Heart right ventricle (tissue), 16 donors: ENCODE data around the gene CXCL11. TPM values are rescaled to one million over a fixed set of nuclear protein-coding genes. Genes with fewer than 3 reads are reported as not detected.

Experiments used
- ATAC-seq, 8 donors: fragments of 200-7000 bp; cut with Tn5 transposase; one replicate each; pipeline ENCODE4 v1.9.1; 2020; ENCODE audit warnings: mild to moderate bottlenecking in 8 of 8, moderate library complexity in 8 of 8, moderate number of reproducible peaks in 1 of 8
- DNase-seq, 2 donors: peaks; one replicate each; pipeline ENCODE4 v3.0.0-alpha.2; 2020
- H3K27ac ChIP-seq, 10 donors: fragments of 200-600 bp; sonication (generic) in 2 of 10; one replicate each; pipeline versions ENCODE4 v1.5.0 to v1.8.0; 2020 to 2022; ENCODE audit warnings: mild to moderate bottlenecking in 3 of 10
- H3K27me3 ChIP-seq, 7 donors: fragments of 200-600 bp; one replicate each; pipeline ENCODE4 v1.8.0; 2021 to 2022; ENCODE audit warnings: mild to moderate bottlenecking in 2 of 7
- H3K36me3 ChIP-seq, 9 donors: fragments of 200-600 bp; sonication (generic) in 1 of 9; one replicate each; pipeline versions ENCODE4 v1.5.0 to v1.8.0; 2020 to 2022; ENCODE audit warnings: mild to moderate bottlenecking in 2 of 9
- H3K4me1 ChIP-seq, 9 donors: fragments of 200-600 bp; sonication (generic) in 1 of 9; one replicate each; pipeline versions ENCODE4 v1.5.0 to v1.8.0; 2020 to 2022; ENCODE audit warnings: mild to moderate bottlenecking in 4 of 9
- H3K4me3 ChIP-seq, 10 donors: fragments of 200-600 bp; sonication (generic) in 2 of 10; one replicate each; pipeline versions ENCODE4 v1.5.0 to v1.8.0; 2020 to 2022; ENCODE audit warnings: mild to moderate bottlenecking in 7 of 10, moderate library complexity in 2 of 10
- H3K9me3 ChIP-seq, 11 donors: fragments of 200-600 bp in 10 of 11; sonication (generic) in 2 of 11; one replicate each; pipeline versions ENCODE4 v1.5.0 to v1.8.0; 2013 to 2022; ENCODE audit warnings: mild to moderate bottlenecking in 2 of 11, control low read depth in 1 of 11, moderate library complexity in 1 of 11
- WGBS, 2 donors: extraction: QIAGEN DNeasy Blood & Tissue Kit; methylation state at CpG; one replicate each; pipeline ENCODE4 v1.1.7; 2013; ENCODE audit warnings: inconsistent platforms in 1 of 2; 5-methylcytosine and 5-hydroxymethylcytosine counted together
- intact Hi-C, 10 donors: fragments of 100-400 bp; cut with DNase I; formaldehyde crosslinking; loops; one replicate each; pipeline versions ENCODE4 v1.11.1 to v1.14.2; 2022
- polyA plus RNA-seq, 2 donors: library from polyadenylated mRNA; stranded (reverse); fragments of 200-250 nt; gene quantifications; one replicate each; pipeline ENCODE4 v1.2.3, GENCODE V29; 2013
- total RNA-seq, 10 donors: library from RNA; stranded (reverse); fragmentation: NEBNext Ultra II Directional in 3 of 10; extraction: Animal tissue kit (Norgen Biotek cat#: 25700) in 3 of 10; gene quantifications; one replicate each; pipeline versions ENCODE4 v1.2.1 to v1.2.4, GENCODE V29; 2021 to 2023
- TF ChIP-seq, protein P1 (sequence below), 9 donors: fragments of 200-600 bp; sonication (generic) in 2 of 9; IDR thresholded peaks; one replicate each; pipeline versions ENCODE4 v1.5.0 to v1.8.0; 2021 to 2022; ENCODE audit warnings: antibody characterized with exemption in 9 of 9, mild to moderate bottlenecking in 5 of 9, moderate library complexity in 1 of 9
- donor health status: Arrhythmogenic right ventricular cardiomyopathy.
- donor health status: ischemic (EF 13 %, LVEDD 7.1; RV severe dilation, severe dysfunction).
- donor health status: healthy with polysubstance abuse.
- donor health status: DM: no; HTN: yes; CAD: no.
- donor health status: DM: no; HTN: no; CAD: no.
- donor health status: ischemic (EF 25% LVEDD 6.9; RV normal size, moderate dysfunction).
- donor health status: ischemic (EF 25% LVEDD 5.7; RV mildly dilated, moderate dysfunction).
- donor health status: healthy.
- donor health status: DM: yes; HTN: yes; CAD: no.
- donor health status: Ischemic cardiomyopathy.
- donor health status: ischemic (EF 35%, LVEDD 5.7; RV mildly dilated, moderate dysfunction).
- donor health status: nonischemic (EF 11% LVEDD 7.7; RV severe dilation, severe dysfunction).
- donor health status: DM: yes; HTN: yes; CAD: no.
- donor health status: PGD.
- donor health status: ischemic (EF 29% LVEDD 5.4; RV normal size, mild dysfunction).
- donor health status: nonischemic (EF 23%, LVEDD 6.1; RV moderate dilation, normal function).

Gene CXCL11
- total and polyA plus RNA-seq, 12 donors = 0.07 to 61.0 (median 0.34) TPM; not detected in 6

DNA sequence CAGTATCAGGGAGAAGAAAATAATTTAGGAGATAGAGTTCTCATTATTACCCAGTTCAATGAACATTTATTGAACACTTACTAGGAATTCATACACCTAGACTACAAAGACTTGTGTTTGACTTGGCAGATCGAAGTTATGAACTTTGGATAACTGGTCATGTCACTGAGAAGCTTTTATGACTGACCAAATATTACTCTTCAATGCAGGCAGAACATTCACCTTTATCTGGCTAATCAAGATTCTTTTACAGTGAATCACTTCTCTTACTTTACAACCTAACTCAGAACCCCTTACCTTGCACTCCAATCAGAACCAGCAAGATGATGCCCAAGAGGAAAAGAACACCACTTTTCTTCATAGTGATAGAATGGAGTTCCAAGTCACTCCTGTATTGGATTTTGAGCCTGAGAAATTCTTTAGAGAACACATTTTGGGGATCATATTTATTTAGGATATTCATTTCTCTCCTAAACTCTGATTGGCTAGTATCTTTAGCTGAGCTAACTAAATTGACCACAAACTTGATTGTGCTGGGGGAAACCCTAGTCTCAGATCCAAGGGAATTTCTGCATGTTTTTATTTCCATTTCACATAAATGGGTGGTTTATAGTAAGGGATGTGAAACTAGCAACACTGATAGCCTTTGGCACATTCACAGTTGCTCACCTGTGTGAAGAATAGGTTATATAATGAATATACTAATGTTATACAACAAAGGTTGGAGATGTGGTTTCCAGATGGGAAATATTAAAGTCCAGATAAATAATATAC lies 28.6 kb downstream of the CXCL11 start, which contains the start of gene CXCL9:
Gene CXCL9, minus strand, starts transcription at position 421 of the 774 bp plus-strand sequence. Its CDS starts 60 bp downstream, at position 361.
- Histone ChIP-seq H3K4me3 (no peak within 1 kb of the TSS), H3K27me3 (no peaks in the 10 kb centered on the region), H3K36me3 (no peaks in the 10 kb centered on the region), H3K4me1 (peaks cover under 1 to 29% (median 18%) of the 10 kb centered on the region in 9 donors), H3K9me3 (no peaks in the 10 kb centered on the region), H3K27ac (no peak within 1 kb of the TSS)
- intact Hi-C loops = no loop called here
- WGBS, 2 donors = 72 to 82% methylated on average over 1 of the region's 1 CpG
- DNase-seq = no peak
- TF ChIP-seq, protein P1, sequence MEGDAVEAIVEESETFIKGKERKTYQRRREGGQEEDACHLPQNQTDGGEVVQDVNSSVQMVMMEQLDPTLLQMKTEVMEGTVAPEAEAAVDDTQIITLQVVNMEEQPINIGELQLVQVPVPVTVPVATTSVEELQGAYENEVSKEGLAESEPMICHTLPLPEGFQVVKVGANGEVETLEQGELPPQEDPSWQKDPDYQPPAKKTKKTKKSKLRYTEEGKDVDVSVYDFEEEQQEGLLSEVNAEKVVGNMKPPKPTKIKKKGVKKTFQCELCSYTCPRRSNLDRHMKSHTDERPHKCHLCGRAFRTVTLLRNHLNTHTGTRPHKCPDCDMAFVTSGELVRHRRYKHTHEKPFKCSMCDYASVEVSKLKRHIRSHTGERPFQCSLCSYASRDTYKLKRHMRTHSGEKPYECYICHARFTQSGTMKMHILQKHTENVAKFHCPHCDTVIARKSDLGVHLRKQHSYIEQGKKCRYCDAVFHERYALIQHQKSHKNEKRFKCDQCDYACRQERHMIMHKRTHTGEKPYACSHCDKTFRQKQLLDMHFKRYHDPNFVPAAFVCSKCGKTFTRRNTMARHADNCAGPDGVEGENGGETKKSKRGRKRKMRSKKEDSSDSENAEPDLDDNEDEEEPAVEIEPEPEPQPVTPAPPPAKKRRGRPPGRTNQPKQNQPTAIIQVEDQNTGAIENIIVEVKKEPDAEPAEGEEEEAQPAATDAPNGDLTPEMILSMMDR (IDR thresholded peaks at IDR 0.05) = no peak
- ATAC-seq = no peak

DNA sequence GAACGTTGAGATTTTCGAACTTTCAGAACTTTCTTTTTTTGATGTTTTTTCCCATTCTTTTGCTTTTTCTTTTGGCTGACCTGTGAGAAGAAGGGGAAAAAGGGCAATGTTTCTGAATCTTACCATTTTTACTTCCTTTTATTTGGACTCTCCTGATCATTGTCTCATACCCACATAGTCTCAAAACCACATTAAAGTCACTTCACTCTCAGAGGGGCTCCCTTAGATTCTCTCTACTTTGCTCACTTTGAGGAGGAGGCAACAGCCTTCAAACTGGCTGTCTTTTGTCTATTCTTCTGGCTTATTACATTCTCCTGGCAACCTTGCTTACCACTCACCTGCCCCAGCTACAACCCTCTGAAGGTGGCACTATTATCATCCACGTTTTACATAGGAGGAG lies 32.2 kb downstream of the CXCL11 start:
- H3K4me1 ChIP-seq = peaks cover 0 to 22% (median 8%) of the 10 kb centered on the region in 9 donors
- no peaks in the 10 kb centered on the region for H3K9me3 ChIP-seq
- intact Hi-C loops = loop anchor here in 1 of 10 donors (2.0 kb wide), 1 partner anchor 63 kb away; no protein-coding TSS in a partner anchor
- 88 to 89% methylated on average over 3 of the region's 3 CpGs for WGBS, 2 donors
- ATAC-seq (no peak), DNase-seq (no peak)
- H3K4me3 ChIP-seq = no peak overlapping the region
- TF ChIP-seq, protein P1 (IDR thresholded peaks at IDR 0.05) = no peak
- no peaks in the 10 kb centered on the region for H3K27me3 ChIP-seq
- peak overlapping the region in 6 of 10 donors; percentile 31 to 75 (median 42) for H3K27ac ChIP-seq
- no peaks in the 10 kb centered on the region for H3K36me3 ChIP-seq

DNA sequence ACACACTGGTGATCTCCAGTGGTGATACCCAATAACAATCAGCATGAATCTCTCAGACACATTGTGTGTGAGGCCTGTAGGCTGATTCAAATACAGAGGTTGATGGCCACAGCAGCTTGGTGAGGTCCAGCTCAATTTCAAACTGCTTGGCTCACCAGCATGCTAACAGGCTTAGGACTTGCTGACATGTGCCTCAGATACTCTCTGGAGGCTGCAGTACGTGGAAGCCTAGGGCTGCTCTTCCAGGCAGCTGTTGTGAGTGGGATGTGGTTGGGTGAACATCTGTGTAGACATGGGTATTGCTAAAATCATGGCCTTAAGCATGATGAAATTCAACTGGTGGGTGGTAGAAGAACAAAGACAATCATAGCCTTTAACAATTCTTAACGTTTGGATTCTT lies 32.8 kb downstream of the CXCL11 start:
- TF ChIP-seq, protein P1 (IDR thresholded peaks at IDR 0.05) = no peak
- Histone ChIP-seq H3K4me1 (peaks cover 0 to 22% (median 8%) of the 10 kb centered on the region in 9 donors), H3K27me3 (no peaks in the 10 kb centered on the region), H3K9me3 (no peaks in the 10 kb centered on the region), H3K4me3 (no peak overlapping the region), H3K27ac (peak overlapping the region in 7 of 10 donors; percentile 40 to 75 (median 59)), H3K36me3 (no peaks in the 10 kb centered on the region)
- intact Hi-C loops = loop anchor here in 1 of 10 donors (2.0 kb wide), 1 partner anchor 64 kb away; no protein-coding TSS in a partner anchor
- ATAC-seq (peak; percentile 77 to 90 (median 83)), DNase-seq (peak in 1 of 2 donors; percentile 36)
- 66 to 73% methylated on average over 2 of the region's 2 CpGs for WGBS, 2 donors

DNA sequence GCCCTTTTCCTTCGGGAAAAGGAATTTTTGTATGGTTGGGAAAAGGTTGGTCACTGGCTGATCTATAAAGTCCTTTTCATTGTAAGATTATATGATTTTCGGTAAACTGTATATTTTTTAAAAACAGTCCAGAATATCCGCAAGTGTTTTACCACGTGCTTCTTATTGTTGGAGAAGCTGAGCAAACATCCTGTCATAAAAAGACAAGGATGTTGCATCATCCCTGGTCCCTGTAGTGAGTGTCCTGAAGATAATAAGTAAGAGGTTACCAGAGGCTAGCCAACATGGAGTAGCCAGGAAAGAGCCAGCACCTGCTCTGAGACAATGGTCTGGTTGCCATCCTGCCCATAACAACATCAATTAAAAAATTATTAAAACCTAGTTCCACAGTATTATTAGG lies 33.7 kb downstream of the CXCL11 start:
- Histone ChIP-seq H3K4me1 (peaks cover 0 to 22% (median 8%) of the 10 kb centered on the region in 9 donors), H3K36me3 (no peaks in the 10 kb centered on the region), H3K4me3 (no peak overlapping the region), H3K9me3 (no peaks in the 10 kb centered on the region), H3K27ac (peak overlapping the region in 7 of 10 donors; percentile 21 to 75 (median 59)), H3K27me3 (no peaks in the 10 kb centered on the region)
- TF ChIP-seq, protein P1 (IDR thresholded peaks at IDR 0.05) = no peak
- ATAC-seq (peak; percentile 61 to 89 (median 80)), DNase-seq (no peak)
- 58 to 63% methylated on average over 4 of the region's 4 CpGs for WGBS, 2 donors
- intact Hi-C loops = loop anchor here in 1 of 10 donors (2.0 kb wide), 1 partner anchor 65 kb away; no protein-coding TSS in a partner anchor
